Smooth muscle cell (in vitro differentiated cells): ENCODE data around the gene LRP5. TPM values are rescaled to one million over a fixed set of nuclear protein-coding genes. Genes with fewer than 3 reads are reported as not detected.

Experiments
- DNase-seq: peaks from one replicate; lab custom pipeline; 2025; ENCODE audit not compliant: unreplicated experiment; lab: John Stamatoyannopoulos, UW
- H2AFZ ChIP-seq: fragments of 200-600 bp; sonication (generic); 2 replicates; pipeline ENCODE4 v1.6.0; 2016; ENCODE audit warnings: antibody characterized with exemption, low read depth, mild to moderate bottlenecking
- H3F3A ChIP-seq: fragments of 200-600 bp; sonication (generic); 2 replicates; pipeline ENCODE4 v1.6.0; 2017; ENCODE audit warnings: antibody characterized with exemption, low read depth
- H3K27ac ChIP-seq: fragments of 200-600 bp; sonication (generic); 2 replicates; pipeline ENCODE4 v1.5.1; 2016; ENCODE audit warnings: low read depth, mild to moderate bottlenecking
- H3K27me3 ChIP-seq: fragments of 200-600 bp; sonication (generic); 2 replicates; pipeline ENCODE4 v1.6.1; 2016; ENCODE audit warnings: low read depth, mild to moderate bottlenecking
- H3K36me3 ChIP-seq: fragments of 200-600 bp; sonication (generic); 2 replicates; pipeline ENCODE4 v1.5.1; 2016; ENCODE audit warnings: low read depth
- H3K4me1 ChIP-seq: fragments of 200-600 bp; sonication (generic); 2 replicates; pipeline ENCODE4 v1.5.1; 2016; ENCODE audit warnings: low read depth
- H3K4me2 ChIP-seq: fragments of 200-600 bp; sonication (generic); 2 replicates; pipeline ENCODE4 v1.6.0; 2016; ENCODE audit warnings: mild to moderate bottlenecking
- H3K4me3 ChIP-seq: fragments of 200-600 bp; sonication (generic); 2 replicates; pipeline ENCODE4 v1.5.1; 2016; ENCODE audit warnings: mild to moderate bottlenecking
- H3K79me2 ChIP-seq: fragments of 200-600 bp; sonication (generic); 2 replicates; pipeline ENCODE4 v1.6.0; 2016; ENCODE audit warnings: low read depth, mild to moderate bottlenecking
- H3K9ac ChIP-seq: fragments of 200-600 bp; sonication (generic); 2 replicates; pipeline ENCODE4 v1.6.0; 2016; ENCODE audit warnings: low read depth
- H3K9me3 ChIP-seq: fragments of 200-600 bp; sonication (generic); replicated peaks from 2 replicates; pipeline ENCODE4 v1.5.1; 2016; ENCODE audit warnings: low read depth
- H4K20me1 ChIP-seq: fragments of 200-600 bp; sonication (generic); 2 replicates; pipeline ENCODE4 v1.6.0; 2016; ENCODE audit warnings: low read depth
- WGBS: methylation state at CpG from one replicate; pipeline ENCODE4 v1.1.7; 2016; ENCODE audit warnings: low lambda C conversion rate; 5-methylcytosine and 5-hydroxymethylcytosine counted together
- polyA plus RNA-seq: library from polyadenylated mRNA; unstranded; fragments of >200 nt; fragmentation: Nextera tagmentation; extraction: Ambion mirVana; gene quantifications from 2 replicates; pipeline ENCODE4 v1.2.1, GENCODE V29; 2016
- total RNA-seq: library from RNA; depleted of rRNA; stranded (reverse); fragments of >200 nt; gene quantifications from 2 replicates; pipeline ENCODE4 v1.2.3, GENCODE V29; 2014
- TF ChIP-seq, protein P1 (sequence below): fragments of 200-600 bp; sonication (generic); IDR thresholded peaks from 2 replicates; pipeline ENCODE4 v1.5.1; 2017; ENCODE audit warnings: borderline replicate concordance, mild to moderate bottlenecking, antibody characterized with exemption; ENCODE audit not compliant: insufficient read depth, poor library complexity, severe bottlenecking

LRP5 gene
- total and polyA plus RNA-seq, 2 experiments from 2014 or later: 16.1 to 26.6 TPM

DNA sequence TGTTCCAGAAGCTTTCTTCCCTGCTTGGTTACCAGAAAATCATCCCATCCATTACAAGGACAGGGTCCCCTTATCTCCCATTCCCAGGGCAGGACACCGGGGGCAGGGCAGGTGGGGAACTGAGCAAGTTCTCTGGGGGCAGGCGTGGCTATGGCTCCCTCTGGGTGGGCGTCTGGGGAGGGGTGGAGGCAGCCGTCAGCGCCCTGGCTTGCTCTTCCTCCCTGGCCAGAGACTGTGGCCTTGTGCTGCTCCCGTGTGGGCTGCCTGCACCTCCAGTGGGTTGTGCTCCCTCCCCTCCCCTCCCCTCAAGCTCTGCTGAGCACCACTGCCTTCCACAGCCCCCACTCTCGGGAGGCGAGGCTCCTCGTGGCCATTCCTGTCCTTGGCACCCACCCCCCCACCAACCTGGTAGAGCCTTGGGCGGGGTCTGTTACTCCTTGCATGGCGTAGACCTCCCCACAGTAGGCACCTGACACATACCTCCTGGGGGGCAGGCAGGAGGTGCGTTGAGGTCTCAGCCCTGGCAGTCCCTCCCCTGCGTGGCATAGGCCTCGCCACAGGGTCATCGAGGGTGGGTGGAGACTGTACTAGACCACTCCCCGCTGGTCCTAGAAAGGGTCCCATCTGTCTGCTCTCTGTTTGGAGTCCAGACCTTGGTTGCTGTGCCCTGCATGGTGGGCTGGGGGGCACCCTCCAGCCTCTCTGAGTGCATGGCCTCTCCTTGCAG, 123.9 kb downstream of the LRP5 start:
- Histone ChIP-seq H4K20me1 (no peaks in the 10 kb centered on the region), H3K27me3 (no peaks in the 10 kb centered on the region), H3K9me3 (no peaks in the 10 kb centered on the region), H3K4me1 (no peaks in the 10 kb centered on the region), H3K9ac (peak overlapping the region; percentile 74), H3K79me2 (no peaks in the 10 kb centered on the region), H3K27ac (peak overlapping the region; percentile 93), H3K4me2 (peak overlapping the region; percentile 52), H3K36me3 (no peaks in the 10 kb centered on the region), H2AFZ (no peak overlapping the region), H3K4me3 (no peak overlapping the region), H3F3A (peaks cover 11% of the 10 kb centered on the region)
- TF ChIP-seq, protein P1, sequence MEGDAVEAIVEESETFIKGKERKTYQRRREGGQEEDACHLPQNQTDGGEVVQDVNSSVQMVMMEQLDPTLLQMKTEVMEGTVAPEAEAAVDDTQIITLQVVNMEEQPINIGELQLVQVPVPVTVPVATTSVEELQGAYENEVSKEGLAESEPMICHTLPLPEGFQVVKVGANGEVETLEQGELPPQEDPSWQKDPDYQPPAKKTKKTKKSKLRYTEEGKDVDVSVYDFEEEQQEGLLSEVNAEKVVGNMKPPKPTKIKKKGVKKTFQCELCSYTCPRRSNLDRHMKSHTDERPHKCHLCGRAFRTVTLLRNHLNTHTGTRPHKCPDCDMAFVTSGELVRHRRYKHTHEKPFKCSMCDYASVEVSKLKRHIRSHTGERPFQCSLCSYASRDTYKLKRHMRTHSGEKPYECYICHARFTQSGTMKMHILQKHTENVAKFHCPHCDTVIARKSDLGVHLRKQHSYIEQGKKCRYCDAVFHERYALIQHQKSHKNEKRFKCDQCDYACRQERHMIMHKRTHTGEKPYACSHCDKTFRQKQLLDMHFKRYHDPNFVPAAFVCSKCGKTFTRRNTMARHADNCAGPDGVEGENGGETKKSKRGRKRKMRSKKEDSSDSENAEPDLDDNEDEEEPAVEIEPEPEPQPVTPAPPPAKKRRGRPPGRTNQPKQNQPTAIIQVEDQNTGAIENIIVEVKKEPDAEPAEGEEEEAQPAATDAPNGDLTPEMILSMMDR: no peak
- DNase-seq: no peak
- 88% methylated on average over 16 of the region's 16 CpGs for WGBS

DNA sequence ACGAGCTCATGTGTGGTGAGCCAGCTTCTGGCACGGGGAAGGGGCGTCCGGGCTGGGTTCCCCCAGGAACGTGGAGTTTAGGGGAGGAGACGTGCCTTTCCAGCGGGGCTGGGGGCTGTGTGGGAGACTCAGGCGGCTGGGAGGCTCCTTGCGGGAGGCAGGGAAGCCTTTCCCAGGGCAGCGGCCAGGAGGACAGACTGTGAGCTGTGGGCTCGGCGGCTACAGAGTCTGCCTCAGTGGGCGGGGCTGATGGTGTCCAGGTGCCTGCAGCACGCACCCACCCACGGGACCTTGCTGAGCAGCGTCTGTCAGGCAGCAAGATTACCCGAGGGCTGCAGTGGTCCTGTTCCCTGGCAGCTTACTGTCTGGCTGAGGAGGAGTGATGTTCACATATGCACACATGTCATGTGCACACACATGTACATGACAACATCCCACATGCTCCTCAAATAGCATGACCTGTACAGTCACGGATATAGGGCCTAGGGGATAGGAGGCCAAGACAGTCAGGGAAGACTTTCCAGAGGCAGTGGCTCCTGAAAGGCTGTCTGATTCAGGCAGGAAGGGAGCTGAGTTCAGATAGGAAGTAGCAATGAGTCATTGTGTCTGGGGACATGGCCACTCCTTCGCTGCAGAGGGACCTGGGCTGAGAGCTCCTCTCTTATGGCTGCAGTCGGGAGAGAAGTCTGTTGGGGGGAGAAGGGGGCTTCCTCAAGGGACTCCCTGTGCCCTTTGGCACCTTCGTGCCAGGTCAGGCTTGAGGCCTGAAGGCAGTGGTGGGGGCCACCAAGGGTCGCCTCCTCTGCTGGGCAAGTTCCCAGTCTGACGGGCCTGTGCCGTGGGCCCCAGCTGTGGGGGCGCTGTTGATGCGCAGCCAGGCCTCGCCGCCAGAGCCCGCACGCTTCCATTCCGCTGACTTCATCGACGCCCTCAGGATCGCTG, 124.9 kb downstream of the LRP5 start:
- Histone ChIP-seq H3K9me3 (no peaks in the 10 kb centered on the region), H3F3A (peaks cover 11% of the 10 kb centered on the region), H4K20me1 (no peaks in the 10 kb centered on the region), H3K79me2 (no peaks in the 10 kb centered on the region), H3K9ac (peak overlapping the region; percentile 74), H3K4me3 (no peak overlapping the region), H3K4me1 (no peaks in the 10 kb centered on the region), H2AFZ (no peak overlapping the region), H3K27me3 (no peaks in the 10 kb centered on the region), H3K4me2 (peak overlapping the region; percentile 52), H3K36me3 (no peaks in the 10 kb centered on the region), H3K27ac (peak overlapping the region; percentile 93)
- TF ChIP-seq, protein P1: no peak
- DNase-seq: no peak
- WGBS: 45% methylated on average over 34 of the region's 34 CpGs

DNA sequence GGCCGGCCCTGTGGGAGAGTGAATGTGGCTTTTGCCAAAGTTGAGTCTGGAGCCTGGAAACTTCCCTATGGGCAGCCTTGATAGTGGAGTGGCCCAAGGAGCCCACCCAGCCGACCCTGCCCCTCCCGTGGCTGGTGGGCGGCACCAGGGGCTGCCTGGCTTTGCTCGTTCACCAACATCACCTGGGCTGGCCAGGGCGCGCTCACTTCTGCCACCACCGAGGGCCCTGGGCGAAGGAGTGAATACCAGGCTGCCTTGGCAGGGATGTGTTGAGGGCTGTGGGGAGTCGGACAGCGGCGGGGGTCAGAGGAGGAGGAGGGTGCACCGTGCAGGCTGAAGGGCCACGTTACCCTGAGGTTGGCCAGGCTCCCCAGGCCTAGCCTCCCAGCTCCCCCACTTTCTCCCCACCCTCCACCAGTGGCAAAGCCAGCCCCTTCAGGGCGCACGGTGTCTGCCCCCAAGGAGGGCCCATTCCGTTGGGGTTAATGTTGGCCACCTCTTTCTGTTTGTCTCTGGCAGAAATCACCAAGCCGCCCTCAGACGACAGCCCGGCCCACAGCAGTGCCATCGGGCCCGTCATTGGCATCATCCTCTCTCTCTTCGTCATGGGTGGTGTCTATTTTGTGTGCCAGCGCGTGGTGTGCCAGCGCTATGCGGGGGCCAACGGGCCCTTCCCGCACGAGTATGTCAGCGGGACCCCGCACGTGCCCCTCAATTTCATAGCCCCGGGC, 125.7 kb downstream of the LRP5 start:
- H3K36me3 ChIP-seq: no peaks in the 10 kb centered on the region
- H3K4me1 ChIP-seq: no peaks in the 10 kb centered on the region
- H3F3A ChIP-seq: peaks cover 11% of the 10 kb centered on the region
- no peak for DNase-seq
- peak overlapping the region; percentile 63 for H3K9ac ChIP-seq
- peak overlapping the region; percentile 52 for H3K4me2 ChIP-seq
- H3K27me3 ChIP-seq: no peaks in the 10 kb centered on the region
- no peaks in the 10 kb centered on the region for H4K20me1 ChIP-seq
- 90% methylated on average over 26 of the region's 34 CpGs for WGBS
- peak overlapping the region; percentile 93 for H3K27ac ChIP-seq
- H3K79me2 ChIP-seq: no peaks in the 10 kb centered on the region
- H3K9me3 ChIP-seq: no peaks in the 10 kb centered on the region
- TF ChIP-seq, protein P1: no peak
- no peak overlapping the region for H3K4me3 ChIP-seq
- H2AFZ ChIP-seq: no peak overlapping the region
